Measurements from ENCODE around the gene STK39.
A peak's percentile ranks its signal among the peaks of the same experiment; 100 is the strongest.

The STK39 gene

GRCh38 chr2:168244318-168244717, 3.1 kb downstream of the STK39 start:
- TF ChIP-seq CTCF (IDR thresholded peaks at IDR 0.05; ENCODE audit: low read depth, low read length, poor library complexity, severe bottlenecking) (no peak), EZH2phosphoT487 (IDR thresholded peaks at IDR 0.05; ENCODE audit: borderline replicate concordance, low read length) (no peak)
- Histone ChIP-seq H4K20me1 (ENCODE audit: control insufficient read depth, insufficient read depth, low read depth, low read length) (peaks cover 3% of the 10 kb centered on the region; the same call in 1 of the 2 replicates), H3K9me3 (ENCODE audit: control insufficient read depth, insufficient read depth, low read length) (no peaks in the 10 kb centered on the region), H3K4me2 (ENCODE audit: low read length) (peak overlapping the region; percentile 51), H3F3A (ENCODE audit: control insufficient read depth, insufficient read depth) (no peaks in the 10 kb centered on the region), H3K4me1 (ENCODE audit: control insufficient read depth, low read length) (peaks cover 27% of the 10 kb centered on the region), H3K79me2 (ENCODE audit: control insufficient read depth, low read length) (peaks cover 67% of the 10 kb centered on the region), H3K27ac (ENCODE audit: low read depth, low read length) (no peak overlapping the region), H3K27me3 (ENCODE audit: control insufficient read depth, low read length) (no peaks in the 10 kb centered on the region), H3K9me2 (replicated peaks; ENCODE audit: control insufficient read depth, low read length) (no peaks in the 10 kb centered on the region), H3K4me3 (ENCODE audit: low read length) (no peak overlapping the region), H3K36me3 (ENCODE audit: control insufficient read depth, low read length) (peaks cover 4% of the 10 kb centered on the region)

DNA sequence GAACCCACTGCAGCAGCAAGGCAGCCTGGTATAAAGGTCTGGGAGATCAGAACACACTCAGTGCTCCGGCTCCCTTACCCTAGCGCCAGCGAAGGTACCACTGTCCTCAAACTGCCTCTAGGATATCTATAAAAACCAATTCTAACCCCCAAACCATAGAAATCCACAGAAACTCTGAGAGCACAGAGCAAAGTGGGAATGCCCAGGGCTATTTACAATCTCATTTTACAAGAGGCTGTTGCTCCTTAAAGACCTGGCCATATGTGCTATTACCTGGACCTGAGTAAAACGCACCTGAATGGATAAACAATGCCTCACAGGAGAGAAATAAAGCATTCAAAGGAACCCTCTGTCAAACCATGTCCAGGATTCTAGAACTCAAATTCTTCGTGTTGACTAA, 4.3 kb downstream of the STK39 start:
- Histone ChIP-seq H3K4me2 (ENCODE audit: low read length) (no peak overlapping the region), H3K27me3 (ENCODE audit: control insufficient read depth, low read length) (no peaks in the 10 kb centered on the region), H3F3A (ENCODE audit: control insufficient read depth, insufficient read depth) (no peaks in the 10 kb centered on the region), H3K4me1 (ENCODE audit: control insufficient read depth, low read length) (peaks cover 23% of the 10 kb centered on the region), H3K4me3 (ENCODE audit: low read length) (no peak overlapping the region), H4K20me1 (ENCODE audit: control insufficient read depth, insufficient read depth, low read depth, low read length) (peaks cover 3% of the 10 kb centered on the region; the same call in 1 of the 2 replicates), H3K36me3 (ENCODE audit: control insufficient read depth, low read length) (peaks cover 8% of the 10 kb centered on the region), H3K79me2 (ENCODE audit: control insufficient read depth, low read length) (peaks cover 79% of the 10 kb centered on the region), H3K9me2 (replicated peaks; ENCODE audit: control insufficient read depth, low read length) (no peaks in the 10 kb centered on the region), H3K9me3 (ENCODE audit: control insufficient read depth, insufficient read depth, low read length) (no peaks in the 10 kb centered on the region), H3K27ac (ENCODE audit: low read depth, low read length) (no peak overlapping the region)
- TF ChIP-seq EZH2phosphoT487 (IDR thresholded peaks at IDR 0.05; ENCODE audit: borderline replicate concordance, low read length) (no peak), CTCF (IDR thresholded peaks at IDR 0.05; ENCODE audit: low read depth, low read length, poor library complexity, severe bottlenecking) (no peak)

DNA sequence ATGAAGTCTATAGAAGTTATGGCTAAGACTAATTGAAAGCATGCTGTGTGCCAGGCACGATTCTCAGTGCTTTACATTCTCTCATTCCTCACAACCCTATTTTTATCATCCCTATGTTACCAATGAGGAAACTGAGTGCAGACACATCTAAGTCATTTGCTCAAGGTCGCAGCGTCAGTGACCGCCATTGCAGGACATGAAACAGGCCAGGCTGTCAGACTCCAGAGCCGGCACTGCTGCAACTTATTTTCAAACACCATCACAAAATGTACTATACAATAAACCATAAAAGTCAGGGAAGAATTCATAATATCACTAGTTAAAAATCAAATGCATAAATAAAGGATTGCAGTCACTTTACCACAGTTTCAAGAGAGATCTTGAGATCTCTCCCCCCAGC, 5.6 kb downstream of the STK39 start:
- Histone ChIP-seq H3K27me3 (ENCODE audit: control insufficient read depth, low read length) (no peaks in the 10 kb centered on the region), H3K9me3 (ENCODE audit: control insufficient read depth, insufficient read depth, low read length) (no peaks in the 10 kb centered on the region), H3K79me2 (ENCODE audit: control insufficient read depth, low read length) (peaks cover 85% of the 10 kb centered on the region), H3K4me1 (ENCODE audit: control insufficient read depth, low read length) (peaks cover 21% of the 10 kb centered on the region), H3K9me2 (replicated peaks; ENCODE audit: control insufficient read depth, low read length) (no peaks in the 10 kb centered on the region), H3K4me2 (ENCODE audit: low read length) (no peak overlapping the region), H3F3A (ENCODE audit: control insufficient read depth, insufficient read depth) (no peaks in the 10 kb centered on the region), H3K27ac (ENCODE audit: low read depth, low read length) (no peak overlapping the region), H3K36me3 (ENCODE audit: control insufficient read depth, low read length) (peaks cover 13% of the 10 kb centered on the region), H4K20me1 (ENCODE audit: control insufficient read depth, insufficient read depth, low read depth, low read length) (peaks cover 3% of the 10 kb centered on the region; the same call in 1 of the 2 replicates), H3K4me3 (ENCODE audit: low read length) (no peak overlapping the region)
- TF ChIP-seq EZH2phosphoT487 (IDR thresholded peaks at IDR 0.05; ENCODE audit: borderline replicate concordance, low read length): no peak
- TF ChIP-seq CTCF (IDR thresholded peaks at IDR 0.05; ENCODE audit: low read depth, low read length, poor library complexity, severe bottlenecking): no peak
